ENCODE measurements around the gene CHST5.

The CHST5 gene

GRCh38 chr16:75566040-75566757 lies 30.3 kb upstream of the CHST5 start, which contains the start of gene GABARAPL2:
GABARAPL2 (plus strand) TSS chr16:75566379; CDS start chr16:75566487, 108 bp downstream.
- H3K4me3 ChIP-seq (ENCODE audit: low read length), result peak within 1 kb of the TSS; percentile 91
- TF ChIP-seq CTCF (IDR thresholded peaks at IDR 0.05; ENCODE audit: low read depth, low read length), result no peak
- no peak for TF ChIP-seq EZH2phosphoT487 (IDR thresholded peaks at IDR 0.05; ENCODE audit: low read depth)

GRCh38 chr16:75565640-75566039 lies 29.7 kb upstream of the CHST5 start:
- TF ChIP-seq EZH2phosphoT487 (IDR thresholded peaks at IDR 0.05; ENCODE audit: low read depth), result no peak
- no peak for TF ChIP-seq CTCF (IDR thresholded peaks at IDR 0.05; ENCODE audit: low read depth, low read length)
- H3K9me3 ChIP-seq (ENCODE audit: insufficient read depth, low read length), result no peaks in the 10 kb centered on the region

More at GRCh38 chr16:75566040-75566757, 30.3 kb upstream of the CHST5 start, which contains the start of gene GABARAPL2:
- peak within 1 kb of the TSS; percentile 94 for H2AFZ ChIP-seq (ENCODE audit: low read depth, low read length)
- peaks cover 31% of the 10 kb centered on the region for H3K36me3 ChIP-seq (replicated peaks; ENCODE audit: low read depth, low read length)
- peak within 1 kb of the TSS; percentile 44 for H3K27ac ChIP-seq (ENCODE audit: low read length)
- H3K4me1 ChIP-seq (ENCODE audit: low read length), result peaks cover 49% of the 10 kb centered on the region
- H3K79me2 ChIP-seq (ENCODE audit: low read length), result peaks cover 19% of the 10 kb centered on the region
- H3K4me2 ChIP-seq (ENCODE audit: low read length), result peak within 1 kb of the TSS; percentile 95
- peaks cover 20% of the 10 kb centered on the region for H4K20me1 ChIP-seq (ENCODE audit: insufficient read depth, low read length)
- peak within 1 kb of the TSS; percentile 75 for H3K9ac ChIP-seq (ENCODE audit: low read length)
- H3K27me3 ChIP-seq (ENCODE audit: low read depth, low read length), result peaks cover 16% of the 10 kb centered on the region
- no peaks in the 10 kb centered on the region for H3K9me3 ChIP-seq (ENCODE audit: insufficient read depth, low read length)

GRCh38 chr16:75559564-75560372 lies 23.9 kb upstream of the CHST5 start:
- Histone ChIP-seq H2AFZ (ENCODE audit: low read depth, low read length) (no peak overlapping the region), H3K4me3 (ENCODE audit: low read length) (no peak overlapping the region), H3K79me2 (ENCODE audit: low read length) (peaks cover 7% of the 10 kb centered on the region), H4K20me1 (ENCODE audit: insufficient read depth, low read length) (no peaks in the 10 kb centered on the region), H3K4me2 (ENCODE audit: low read length) (no peak overlapping the region), H3K27ac (ENCODE audit: low read length) (no peak overlapping the region), H3K36me3 (replicated peaks; ENCODE audit: low read depth, low read length) (no peaks in the 10 kb centered on the region), H3K9ac (ENCODE audit: low read length) (no peak overlapping the region), H3K9me3 (ENCODE audit: insufficient read depth, low read length) (no peaks in the 10 kb centered on the region), H3K4me1 (ENCODE audit: low read length) (peaks cover 30% of the 10 kb centered on the region), H3K27me3 (ENCODE audit: low read depth, low read length) (peaks cover 29% of the 10 kb centered on the region)
- TF ChIP-seq CTCF (IDR thresholded peaks at IDR 0.05; ENCODE audit: low read depth, low read length), result no peak

More at GRCh38 chr16:75565640-75566039, 29.7 kb upstream of the CHST5 start:
- Histone ChIP-seq H3K4me1 (ENCODE audit: low read length) (peaks cover 49% of the 10 kb centered on the region), H3K27me3 (ENCODE audit: low read depth, low read length) (peaks cover 19% of the 10 kb centered on the region), H2AFZ (ENCODE audit: low read depth, low read length) (peak overlapping the region; percentile 94), H4K20me1 (ENCODE audit: insufficient read depth, low read length) (peaks cover 20% of the 10 kb centered on the region), H3K36me3 (replicated peaks; ENCODE audit: low read depth, low read length) (peaks cover 29% of the 10 kb centered on the region), H3K9ac (ENCODE audit: low read length) (peak overlapping the region; percentile 75), H3K27ac (ENCODE audit: low read length) (peak overlapping the region; percentile 44), H3K4me2 (ENCODE audit: low read length) (peak overlapping the region; percentile 68), H3K4me3 (ENCODE audit: low read length) (peak overlapping the region; percentile 91), H3K79me2 (ENCODE audit: low read length) (peaks cover 17% of the 10 kb centered on the region)

- H3K4me2 ChIP-seq (ENCODE audit: low read length), result no peak overlapping the region
- H3K79me2 ChIP-seq (ENCODE audit: low read length), result peaks cover 10% of the 10 kb centered on the region
- no peak overlapping the region for H3K4me3 ChIP-seq (ENCODE audit: low read length)
- peaks cover 25% of the 10 kb centered on the region for H3K27me3 ChIP-seq (ENCODE audit: low read depth, low read length)
- H3K4me1 ChIP-seq (ENCODE audit: low read length), result peaks cover 29% of the 10 kb centered on the region
- H4K20me1 ChIP-seq (ENCODE audit: insufficient read depth, low read length), result no peaks in the 10 kb centered on the region
- TF ChIP-seq EZH2phosphoT487 (IDR thresholded peaks at IDR 0.05; ENCODE audit: low read depth) (no peak), CTCF (IDR thresholded peaks at IDR 0.05; ENCODE audit: low read depth, low read length) (no peak)
- H3K9me3 ChIP-seq (ENCODE audit: insufficient read depth, low read length), result no peaks in the 10 kb centered on the region
- no peak overlapping the region for H3K9ac ChIP-seq (ENCODE audit: low read length)
- no peak overlapping the region for H2AFZ ChIP-seq (ENCODE audit: low read depth, low read length)
- no peak overlapping the region for H3K27ac ChIP-seq (ENCODE audit: low read length)
- no peaks in the 10 kb centered on the region for H3K36me3 ChIP-seq (replicated peaks; ENCODE audit: low read depth, low read length)
Measured at GRCh38 chr16:75558846-75559401, 23.0 kb upstream of the CHST5 start.
